K562 (cell line): ENCODE results near the gene PAAF1. TPM values are rescaled to one million over a fixed set of nuclear protein-coding genes. Genes with fewer than 3 reads are reported as not detected.

Experiments used
- ATAC-seq: fragments of 200-7000 bp; cut with Tn5 transposase; 3 replicates; pipeline ENCODE4 v1.9.1; 2020; ENCODE audit warnings: moderate library complexity
- BruUV-seq: library from RNA; stranded (reverse); fragments of 400-500 nt; replicated peaks from 2 replicates; lab custom pipeline; 2021; lab: Mats Ljungman, UMichigan
- CTCF ChIA-PET: fragments of 300-600 bp; formaldehyde crosslinking; extraction: SDS; loops from one replicate; lab custom pipeline; 2021; ENCODE audit warnings: low intra/inter-chr PET ratio; lab: Yijun Ruan, JAX
- POLR2A ChIA-PET: fragments of 300-600, 350-650 bp; sonication (Branson Sonifier 250); formaldehyde crosslinking; extraction: SDS; loops from one replicate; lab custom pipeline; 2021; ENCODE audit warnings: antibody characterized with exemption, inconsistent platforms; lab: Yijun Ruan, JAX
- DNase-seq, 4 experiments: peaks; one replicate each; pipeline versions ENCODE4 v3.0.0 to v3.0.0-alpha.2; 2011 to 2018; ENCODE audit warnings: low spot score in 3 of 4, mixed read lengths in 3 of 4; ENCODE audit errors: extremely low read depth in 1 of 4
- FAIRE-seq: peaks from 2 replicates; lab custom pipeline; 2011; peaks lifted over from hg19 to GRCh38; lab: Jason Lieb, UNC
- H2AFZ ChIP-seq: 2 replicates; pipeline ENCODE4 v1.6.0; 2011; ENCODE audit warnings: low read depth, low read length, control low read depth, inconsistent platforms
- H3K27ac ChIP-seq: fragments of 200-600 bp; 3 replicates; pipeline ENCODE4 v1.8.0; 2011; ENCODE audit warnings: low read depth, mild to moderate bottlenecking, control low read depth, inconsistent platforms, low read length, moderate library complexity, mixed read lengths; ENCODE audit errors: extremely low read depth
- H3K27me3 ChIP-seq, 2 experiments: fragments of 300-600 bp in 1 of 2; 2 replicates in 1 of 2; 3 replicates in 1 of 2; pipeline versions ENCODE4 v1.6.0 to v1.8.0; 2011; ENCODE audit warnings: inconsistent platforms in 2 of 2, low read length in 2 of 2, mild to moderate bottlenecking in 1 of 2, mixed read lengths in 1 of 2, moderate library complexity in 1 of 2; ENCODE audit not compliant: control insufficient read depth in 2 of 2, insufficient read depth in 2 of 2
- H3K36me3 ChIP-seq: fragments of 300-600 bp; 3 replicates; pipeline ENCODE4 v1.8.0; 2011; ENCODE audit warnings: mild to moderate bottlenecking, low read length, inconsistent platforms; ENCODE audit not compliant: control insufficient read depth, insufficient read depth
- H3K4me1 ChIP-seq, 2 experiments: fragments of 200-600 bp in 1 of 2; replicated peaks in 1 of 2; 2 replicates in 1 of 2; 3 replicates in 1 of 2; pipeline versions ENCODE4 v1.5.1 to v1.8.0; 2011; ENCODE audit warnings: inconsistent platforms in 2 of 2, low read length in 2 of 2, mild to moderate bottlenecking in 1 of 2, mixed read lengths in 1 of 2, moderate library complexity in 1 of 2; ENCODE audit not compliant: control insufficient read depth in 2 of 2, insufficient read depth in 2 of 2
- H3K4me2 ChIP-seq: 2 replicates; pipeline ENCODE4 v1.6.1; 2011; ENCODE audit warnings: low read length, control low read depth, inconsistent platforms, mixed read lengths; ENCODE audit not compliant: insufficient read depth
- H3K4me3 ChIP-seq: fragments of 200-600 bp; sonication (generic), shearing (Covaris generic); 2 replicates; pipeline ENCODE4 v1.5.1; 2016; ENCODE audit warnings: control low read depth, inconsistent platforms
- H3K79me2 ChIP-seq: fragments of 200-600 bp; 3 replicates; pipeline ENCODE4 v1.8.0; 2011; ENCODE audit warnings: low read length, inconsistent platforms; ENCODE audit not compliant: control insufficient read depth, insufficient read depth
- H3K9ac ChIP-seq, 2 experiments: 2 replicates each; pipeline versions ENCODE4 v1.6.0 to v1.6.1; 2011; ENCODE audit warnings: low read depth in 2 of 2, low read length in 2 of 2, control low read depth in 1 of 2, inconsistent platforms in 1 of 2, mild to moderate bottlenecking in 1 of 2, mixed read lengths in 1 of 2; ENCODE audit not compliant: insufficient read depth in 1 of 2
- H3K9me1 ChIP-seq: one replicate; pipeline ENCODE4 v1.6.0; 2011; ENCODE audit warnings: inconsistent platforms, mild to moderate bottlenecking, low read length, moderate library complexity; ENCODE audit not compliant: control insufficient read depth, insufficient read depth
- H3K9me3 ChIP-seq: replicated peaks from 2 replicates; pipeline ENCODE4 v1.5.1; 2011; ENCODE audit warnings: low read depth, low read length, inconsistent platforms; ENCODE audit not compliant: control insufficient read depth, insufficient read depth
- H4K20me1 ChIP-seq: replicated peaks from 2 replicates; pipeline ENCODE4 v1.6.1; 2011; ENCODE audit warnings: low read length, inconsistent platforms, mixed read lengths; ENCODE audit not compliant: control insufficient read depth, insufficient read depth
- CCNT2 ChIP-seq: IDR thresholded peaks from 2 replicates; pipeline ENCODE4 v1.6.1; 2011; ENCODE audit warnings: borderline replicate concordance, low read depth, mild to moderate bottlenecking, moderate library complexity, mixed read lengths, low read length; ENCODE audit not compliant: insufficient read length; ENCODE audit errors: extremely low read depth
- CREBBP ChIP-seq: IDR thresholded peaks from one replicate; pipeline ENCODE4 v1.6.1; 2012; ENCODE audit warnings: low read depth, mild to moderate bottlenecking, control low read depth, inconsistent platforms, low read length
- CTBP1 ChIP-seq: fragments of 450-650 bp; IDR thresholded peaks from 2 replicates; pipeline ENCODE4 v1.6.1; 2016; ENCODE audit warnings: borderline replicate concordance
- E2F5 ChIP-seq: sonication (generic); formaldehyde crosslinking; IDR thresholded peaks from 2 replicates; pipeline ENCODE4 v1.8.0; 2022; ENCODE audit warnings: mild to moderate bottlenecking, missing genetic modification reagents
- EZH2 ChIP-seq: IDR thresholded peaks from 2 replicates; pipeline ENCODE4 v1.6.1; 2012; ENCODE audit warnings: low read depth, mild to moderate bottlenecking, inconsistent platforms, low read length, borderline replicate concordance
- GABPB2 ChIP-seq: fragments of 250-450 bp; sonication (Bioruptor Pico); conservative IDR thresholded peaks from 2 replicates; pipeline ENCODE4 v1.5.1; 2021; ENCODE audit warnings: mild to moderate bottlenecking
- KAT8 ChIP-seq: fragments of 450-650 bp; IDR thresholded peaks from 2 replicates; pipeline ENCODE4 v1.6.1; 2016; ENCODE audit warnings: low read depth, mild to moderate bottlenecking
- L3MBTL2 ChIP-seq: fragments of 450-650 bp; IDR thresholded peaks from 2 replicates; pipeline ENCODE4 v1.6.1; 2016; ENCODE audit warnings: mild to moderate bottlenecking, moderate library complexity
- TCF3 ChIP-seq: sonication (generic); formaldehyde crosslinking; IDR thresholded peaks from 2 replicates; pipeline ENCODE4 v1.4.0; 2020; ENCODE audit warnings: mild to moderate bottlenecking, missing genetic modification reagents
- XRCC3 ChIP-seq: fragments of 450-650 bp; IDR thresholded peaks from 2 replicates; pipeline ENCODE4 v1.6.1; 2017; ENCODE audit warnings: mild to moderate bottlenecking, moderate library complexity
- ZBTB43 ChIP-seq: sonication (generic); formaldehyde crosslinking; IDR thresholded peaks from 2 replicates; pipeline ENCODE4 v1.8.0; 2023; ENCODE audit warnings: mild to moderate bottlenecking, missing genetic modification reagents
- ZNF133 ChIP-seq: fragments of 250-450 bp; sonication (Bioruptor Pico); IDR thresholded peaks from 2 replicates; pipeline ENCODE4 v1.4.0; 2020; ENCODE audit warnings: mild to moderate bottlenecking
- WGBS: fragments of 100-300 bp; shearing (Covaris generic); methylation state at CpG from one replicate; pipeline ENCODE4 v1.1.6; 2016; ENCODE audit warnings: low coverage, mixed read lengths; ENCODE audit not compliant: insufficient coverage; ENCODE audit errors: missing lambda C conversion rate; 5-methylcytosine and 5-hydroxymethylcytosine counted together
- in situ Hi-C: fragments of 300-500 bp; cut with MboI; formaldehyde crosslinking; loops from 4 replicates; pipeline ENCODE4 v1.15.0; 2018; ENCODE audit warnings: inconsistent platforms, mixed read lengths
- intact Hi-C: fragments of 100-400 bp; cut with micrococcal nuclease; formaldehyde crosslinking; loops from 2 replicates; pipeline ENCODE4 v1.14.2; 2022
- polyA plus RNA-seq, 8 experiments: library from polyadenylated mRNA; depleted of rRNA in 4 of 8; stranded (reverse) in 5 of 8; unstranded in 3 of 8; fragments of >200 nt; fragmentation: Nextera tagmentation in 2 of 8; fragmentation: Illumina TruSeq in 1 of 8; extraction: Ambion mirVana in 2 of 8; extraction: Trizol in 1 of 8; gene quantifications; 2 replicates each; pipeline versions ENCODE4 v1.2.1 to v1.2.3, GENCODE V29; 2011 to 2014; ENCODE audit warnings: inconsistent platforms in 1 of 8, missing spikeins in 1 of 8
- total RNA-seq, 7 experiments: library from RNA; depleted of rRNA in 6 of 7; stranded (reverse); fragments of >200 nt in 6 of 7; fragmentation: Illumina TruSeq in 2 of 7; extraction: Trizol in 2 of 7; gene quantifications; 2 replicates each; pipeline versions ENCODE4 v1.2.1 to v1.2.3, GENCODE V29; 2011 to 2021; ENCODE audit warnings: low replicate concordance in 1 of 7

PAAF1 gene
- total and polyA plus RNA-seq, 9 of the 15 experiments (the other 6 are each of a cell fraction or from before 2014, with no cell fraction given): 13.5 to 78.6 (median 23.3) TPM

- Histone ChIP-seq H3K9ac (no peak overlapping the region), H3K36me3 (peaks cover 11% of the 10 kb centered on the region; the same call in 2 of the 3 replicates), H3K9me3 (no peaks in the 10 kb centered on the region), H3K4me1 (no peaks in the 10 kb centered on the region; a peak in 1 of 5 replicates), H3K79me2 (no peaks in the 10 kb centered on the region), H4K20me1 (no peaks in the 10 kb centered on the region), H3K4me3 (no peak overlapping the region), H3K4me2 (no peak overlapping the region), H3K9me1 (no peaks in the 10 kb centered on the region), H2AFZ (no peak overlapping the region), H3K27ac (no peak overlapping the region), H3K27me3 (no peaks in the 10 kb centered on the region)
- ATAC-seq (no peak; the same call in 2 of the 3 replicates), FAIRE-seq (no peak), DNase-seq (no peak)
- no TSS peak for BruUV-seq
- TF ChIP-seq GABPB2 (CRISPR knock-in tag): no peak
- in situ Hi-C loops (no loop called here), intact Hi-C loops (no loop called here)
- CTCF ChIA-PET: no interaction called here
- WGBS: 67% methylated on average over 3 of the region's 3 CpGs
- POLR2A ChIA-PET: interaction anchor here (0.6 to 0.7 kb wide), 2 partner anchors 11 to 36 kb away, joined by 3 read pairs; no protein-coding TSS in a partner anchor
Observed at GRCh38 chr11:73838443-73839122, 38.2 kb upstream of the PAAF1 start.

GRCh38 chr11:73839123-73839457 lies 37.7 kb upstream of the PAAF1 start:
- no peaks in the 10 kb centered on the region for H3K9me1 ChIP-seq
- peaks cover 10% of the 10 kb centered on the region; the same call in 2 of the 3 replicates for H3K36me3 ChIP-seq
- ATAC-seq: no peak
- in situ Hi-C loops (no loop called here), intact Hi-C loops (no loop called here)
- no peak overlapping the region for H3K4me2 ChIP-seq
- POLR2A ChIA-PET: no interaction called here
- CTCF ChIA-PET: no interaction called here
- BruUV-seq: no TSS peak
- no peak overlapping the region for H2AFZ ChIP-seq
- H3K9ac ChIP-seq: no peak overlapping the region
- H3K79me2 ChIP-seq: no peaks in the 10 kb centered on the region
- no peak for DNase-seq
- H3K27me3 ChIP-seq: no peaks in the 10 kb centered on the region
- no peaks in the 10 kb centered on the region for H3K9me3 ChIP-seq
- peak; percentile 6 for FAIRE-seq
- no peaks in the 10 kb centered on the region; a peak in 1 of 5 replicates for H3K4me1 ChIP-seq
- no peak overlapping the region for H3K27ac ChIP-seq
- no peaks in the 10 kb centered on the region for H4K20me1 ChIP-seq
- no peak overlapping the region for H3K4me3 ChIP-seq
- no peak for TF ChIP-seq TCF3 (CRISPR knock-in tag)
- no peak for TF ChIP-seq EZH2
- no peak for TF ChIP-seq XRCC3
- TF ChIP-seq ZNF133: no peak
- no peak for TF ChIP-seq CCNT2
- no peak for TF ChIP-seq KAT8
- no peak for TF ChIP-seq CREBBP
- TF ChIP-seq L3MBTL2: no peak
- TF ChIP-seq CTBP1: no peak
- TF ChIP-seq ZBTB43 (CRISPR knock-in tag): no peak
- TF ChIP-seq E2F5 (CRISPR knock-in tag): no peak
